Gastroesophageal sphincter (tissue), 4 donors: ENCODE results near the gene NANOGP8. TPM values are rescaled to one million over a fixed set of nuclear protein-coding genes. Genes with fewer than 3 reads are reported as not detected.

ENCODE experiments used
- ATAC-seq: fragments of 150-250 bp; one replicate; pipeline ENCODE4 v1.9.1; 2016; ENCODE audit warnings: mild to moderate bottlenecking, moderate library complexity
- H3K27ac ChIP-seq, 4 donors: fragments of 200-600 bp; sonication (generic) in 3 of 4; 1 replicate in 3 of 4; 2 replicates in 1 of 4; pipeline ENCODE4 v1.5.1; 2016 to 2019
- H3K27me3 ChIP-seq: fragments of 200-600 bp; sonication (generic); one replicate; pipeline ENCODE4 v1.5.1; 2019
- H3K36me3 ChIP-seq, 2 donors: fragments of 200-600 bp; sonication (generic); one replicate each; pipeline ENCODE4 v1.5.1; 2019; ENCODE audit warnings: control low read depth in 1 of 2
- H3K4me1 ChIP-seq, 3 donors: fragments of 200-600 bp; sonication (generic); 1 replicate in 2 of 3; 2 replicates in 1 of 3; pipeline ENCODE4 v1.5.1; 2016 to 2019; ENCODE audit warnings: control low read depth in 2 of 3
- H3K4me3 ChIP-seq, 2 donors: fragments of 200-600 bp; sonication (generic); one replicate each; pipeline ENCODE4 v1.5.1; 2019; ENCODE audit warnings: mild to moderate bottlenecking in 1 of 2, moderate library complexity in 1 of 2
- H3K9me3 ChIP-seq, 3 donors: fragments of 200-600 bp; sonication (generic); one replicate each; pipeline ENCODE4 v1.5.1; 2017 to 2019; ENCODE audit warnings: control low read depth in 2 of 3
- EP300 ChIP-seq: sonication (generic); formaldehyde crosslinking; IDR thresholded peaks from one replicate; pipeline ENCODE4 v1.6.1; 2017; ENCODE audit warnings: antibody characterized with exemption, mild to moderate bottlenecking
- POLR2A ChIP-seq, 2 donors: fragments of 450-650 bp; IDR thresholded peaks; one replicate each; pipeline ENCODE4 v1.6.1; 2017; ENCODE audit warnings: antibody characterized with exemption in 2 of 2, mild to moderate bottlenecking in 2 of 2, moderate library complexity in 1 of 2
- POLR2AphosphoS5 ChIP-seq: sonication (generic); formaldehyde crosslinking; IDR thresholded peaks from one replicate; pipeline ENCODE4 v1.6.1; 2017; ENCODE audit warnings: antibody characterized with exemption
- WGBS, 2 donors: methylation state at CpG; one replicate each; pipeline ENCODE4 v1.1.5; 2018; ENCODE audit warnings: low coverage in 1 of 2; 5-methylcytosine and 5-hydroxymethylcytosine counted together
- total RNA-seq, 4 donors: library from RNA; depleted of rRNA; stranded (reverse); fragments of >200 nt; gene quantifications; one replicate each; pipeline ENCODE4 v1.1.0, GENCODE V29; 2016
- TF ChIP-seq, protein P1 (sequence below), 4 experiments: fragments of 200-600 bp in 2 of 4; fragments of 450-650 bp in 2 of 4; sonication (generic) in 1 of 4; IDR thresholded peaks; one replicate each; pipeline ENCODE4 v1.5.1; 2017 to 2019; ENCODE audit warnings: antibody characterized with exemption in 4 of 4, mild to moderate bottlenecking in 2 of 4, moderate library complexity in 2 of 4

The NANOGP8 gene
- total RNA-seq, 4 donors from 2014 or later = 4.0 TPM; not detected in 3

- no peaks in the 10 kb centered on the region for H3K36me3 ChIP-seq
- no peaks in the 10 kb centered on the region for H3K9me3 ChIP-seq
- no peaks in the 10 kb centered on the region for H3K4me1 ChIP-seq
- no peak for TF ChIP-seq POLR2AphosphoS5
- TF ChIP-seq, protein P1, sequence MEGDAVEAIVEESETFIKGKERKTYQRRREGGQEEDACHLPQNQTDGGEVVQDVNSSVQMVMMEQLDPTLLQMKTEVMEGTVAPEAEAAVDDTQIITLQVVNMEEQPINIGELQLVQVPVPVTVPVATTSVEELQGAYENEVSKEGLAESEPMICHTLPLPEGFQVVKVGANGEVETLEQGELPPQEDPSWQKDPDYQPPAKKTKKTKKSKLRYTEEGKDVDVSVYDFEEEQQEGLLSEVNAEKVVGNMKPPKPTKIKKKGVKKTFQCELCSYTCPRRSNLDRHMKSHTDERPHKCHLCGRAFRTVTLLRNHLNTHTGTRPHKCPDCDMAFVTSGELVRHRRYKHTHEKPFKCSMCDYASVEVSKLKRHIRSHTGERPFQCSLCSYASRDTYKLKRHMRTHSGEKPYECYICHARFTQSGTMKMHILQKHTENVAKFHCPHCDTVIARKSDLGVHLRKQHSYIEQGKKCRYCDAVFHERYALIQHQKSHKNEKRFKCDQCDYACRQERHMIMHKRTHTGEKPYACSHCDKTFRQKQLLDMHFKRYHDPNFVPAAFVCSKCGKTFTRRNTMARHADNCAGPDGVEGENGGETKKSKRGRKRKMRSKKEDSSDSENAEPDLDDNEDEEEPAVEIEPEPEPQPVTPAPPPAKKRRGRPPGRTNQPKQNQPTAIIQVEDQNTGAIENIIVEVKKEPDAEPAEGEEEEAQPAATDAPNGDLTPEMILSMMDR (IDR thresholded peaks at IDR 0.05) = no peak
- no peak for TF ChIP-seq EP300
- TF ChIP-seq POLR2A (IDR thresholded peaks at IDR 0.05) = no peak
- no peaks in the 10 kb centered on the region for H3K27me3 ChIP-seq
- H3K4me3 ChIP-seq = no peak overlapping the region
- no peak overlapping the region for H3K27ac ChIP-seq
- 59 to 66% methylated on average over 5 to 6 of the region's 6 CpGs for WGBS, 2 donors
- no peak for ATAC-seq
Measured at GRCh38 chr15:35061825-35062737, 23.0 kb downstream of the NANOGP8 start.

GRCh38 chr15:35061161-35061824 lies 23.8 kb downstream of the NANOGP8 start:
- Histone ChIP-seq H3K36me3 (no peaks in the 10 kb centered on the region), H3K9me3 (no peaks in the 10 kb centered on the region), H3K27ac (no peak overlapping the region), H3K4me3 (no peak overlapping the region), H3K4me1 (no peaks in the 10 kb centered on the region), H3K27me3 (no peaks in the 10 kb centered on the region)
- TF ChIP-seq, protein P1 (IDR thresholded peaks at IDR 0.05) = no peak
- no peak for TF ChIP-seq EP300
- TF ChIP-seq POLR2A (IDR thresholded peaks at IDR 0.05) = no peak
- no peak for TF ChIP-seq POLR2AphosphoS5
- WGBS, 2 donors = 40 to 41% methylated on average over 9 to 10 of the region's 13 CpGs
- ATAC-seq = peak; percentile 31

DNA sequence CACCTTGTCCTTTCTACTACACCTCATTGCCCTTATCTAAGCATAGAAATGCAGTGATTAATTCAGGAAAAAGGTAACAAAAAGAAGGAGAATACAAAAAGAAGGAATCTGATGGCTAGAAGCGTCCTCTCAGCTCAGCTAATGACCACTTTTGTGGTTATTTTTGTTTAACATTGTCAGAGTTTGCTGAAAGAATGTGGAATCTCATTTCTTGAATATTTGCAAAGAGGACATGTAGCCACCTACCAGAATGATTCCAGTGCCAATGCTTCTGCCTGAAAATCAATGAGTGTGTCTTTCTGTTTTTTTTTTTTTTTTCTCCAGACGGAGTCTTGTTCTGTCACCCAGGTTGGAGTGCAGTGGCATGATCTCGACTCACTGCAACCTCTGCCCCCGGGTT lies 24.5 kb downstream of the NANOGP8 start:
- TF ChIP-seq POLR2A (IDR thresholded peaks at IDR 0.05) (no peak), POLR2AphosphoS5 (no peak), EP300 (no peak)
- TF ChIP-seq, protein P1 (IDR thresholded peaks at IDR 0.05) = no peak
- H3K4me3 ChIP-seq = no peak overlapping the region
- no peak overlapping the region for H3K27ac ChIP-seq
- no peaks in the 10 kb centered on the region for H3K4me1 ChIP-seq
- ATAC-seq = no peak
- no peaks in the 10 kb centered on the region for H3K9me3 ChIP-seq
- H3K27me3 ChIP-seq = no peaks in the 10 kb centered on the region
- H3K36me3 ChIP-seq = no peaks in the 10 kb centered on the region
- 72 to 90% methylated on average over 1 to 4 of the region's 4 CpGs for WGBS, 2 donors

- WGBS, 2 donors = 37 to 75% methylated on average over 4 to 5 of the region's 5 CpGs
- TF ChIP-seq EP300 (no peak), POLR2AphosphoS5 (no peak), POLR2A (IDR thresholded peaks at IDR 0.05) (no peak)
- TF ChIP-seq, protein P1 (IDR thresholded peaks at IDR 0.05) = no peak
- no peaks in the 10 kb centered on the region for H3K9me3 ChIP-seq
- ATAC-seq = no peak
- H3K27me3 ChIP-seq = no peaks in the 10 kb centered on the region
- H3K4me1 ChIP-seq = no peaks in the 10 kb centered on the region
- no peak overlapping the region for H3K27ac ChIP-seq
- no peak overlapping the region for H3K4me3 ChIP-seq
- no peaks in the 10 kb centered on the region for H3K36me3 ChIP-seq
Measured at GRCh38 chr15:35058534-35059054, 26.5 kb downstream of the NANOGP8 start.
